GM18951 (cell line): ENCODE data around the gene LMBRD1.
"Not testable (repeated sequence)": the region's sequence is repeated elsewhere in the genome, so short reads cannot be mapped to it uniquely, and the experiment has no call there.

Source experiments
- POLR2A ChIP-seq: IDR thresholded peaks from 4 replicates; pipeline ENCODE4 v1.6.1; 2011; ENCODE audit warnings: mild to moderate bottlenecking; ENCODE audit not compliant: insufficient read length, insufficient read depth; ENCODE audit errors: extremely low read depth
- in situ Hi-C: fragments of 300-500 bp; cut with MboI; formaldehyde crosslinking; loops from one replicate; pipeline ENCODE4 v1.12.0; 2022; ENCODE audit warnings: low sequenced_read_pairs, mixed read lengths, inconsistent platforms; ENCODE audit not compliant: unreplicated experiment

Gene LMBRD1

DNA sequence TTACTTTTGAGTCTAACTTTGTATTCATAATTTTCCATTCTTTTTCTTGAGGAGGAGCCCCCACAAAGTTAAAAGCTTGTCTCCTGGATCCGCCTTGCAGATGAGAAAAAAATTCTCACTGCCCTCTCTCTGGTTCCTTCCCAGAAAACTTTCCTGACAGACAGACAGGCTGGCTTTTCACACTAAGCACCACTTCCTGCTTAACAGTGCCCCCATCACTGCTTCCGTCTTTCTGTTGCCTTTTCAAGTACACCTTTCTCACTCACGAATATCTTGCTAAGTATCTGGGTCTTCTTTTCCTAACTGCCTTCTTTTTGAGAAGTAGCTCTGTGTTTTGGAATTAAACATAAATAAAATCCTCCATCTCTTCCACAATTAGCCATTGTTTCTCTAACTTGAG lies 19.8 kb upstream of the LMBRD1 start:
- in situ Hi-C loops, result no loop called here
- TF ChIP-seq POLR2A, result no peak

GRCh38 chr6:69816026-69816425 lies 19.2 kb upstream of the LMBRD1 start:
- in situ Hi-C loops, result no loop called here
- TF ChIP-seq POLR2A, result no peak

DNA sequence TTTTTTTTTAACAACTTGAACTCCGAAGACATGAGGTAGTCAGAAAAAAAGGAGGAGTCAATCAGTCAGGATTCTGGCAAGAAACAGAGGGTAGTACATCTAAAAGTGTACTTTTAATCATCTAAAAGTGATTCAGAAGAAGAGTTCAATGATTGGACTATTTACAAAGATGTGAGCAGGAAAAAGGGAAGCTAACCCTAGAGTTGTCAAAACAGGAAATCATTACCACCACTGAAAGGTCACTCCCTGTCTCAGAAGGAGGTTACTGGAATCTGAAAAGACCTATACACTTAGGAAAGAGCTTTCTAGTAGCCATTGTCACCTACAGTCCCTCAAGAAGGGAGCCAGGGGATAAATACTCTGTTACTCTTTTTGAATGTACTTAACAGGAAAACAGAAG lies 16.7 kb upstream of the LMBRD1 start:
- in situ Hi-C loops, result no loop called here
- no peak for TF ChIP-seq POLR2A

DNA sequence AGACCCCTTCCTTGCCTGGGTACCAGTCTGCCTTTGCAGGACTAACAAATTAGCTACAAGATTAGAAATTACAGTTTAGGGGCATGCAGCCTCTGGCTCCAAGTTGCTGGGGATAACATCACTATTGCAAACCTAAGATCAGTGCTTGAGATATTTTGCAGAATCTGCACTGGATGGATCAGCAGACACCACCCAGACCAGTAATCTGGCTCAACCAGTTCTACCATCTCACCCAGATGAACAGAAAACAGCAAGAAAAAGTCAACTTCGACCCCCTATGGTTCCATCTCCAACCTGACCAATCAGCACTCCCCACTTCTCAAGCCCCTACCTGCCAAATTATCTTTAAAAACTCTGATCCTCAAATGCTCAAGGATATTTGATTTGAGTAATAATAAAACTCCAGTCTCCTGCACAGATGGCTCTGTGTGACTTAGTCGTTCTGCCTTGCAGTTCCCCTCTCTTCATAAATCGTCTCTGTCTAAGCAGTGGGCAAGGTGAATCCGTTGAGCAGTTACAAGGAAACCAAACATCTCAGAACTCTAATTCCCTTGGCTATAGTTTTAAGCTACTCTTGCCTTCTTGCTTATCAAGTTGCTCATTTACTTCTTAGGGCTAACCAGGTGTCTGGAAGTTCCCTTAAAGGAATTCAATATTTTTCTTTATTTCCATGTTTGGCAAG lies 16.1 kb upstream of the LMBRD1 start:
- in situ Hi-C loops, result no loop called here
- no peak for TF ChIP-seq POLR2A

- in situ Hi-C loops, result no loop called here
Measured at GRCh38 chr6:69802995-69803394, 6.2 kb upstream of the LMBRD1 start.

DNA sequence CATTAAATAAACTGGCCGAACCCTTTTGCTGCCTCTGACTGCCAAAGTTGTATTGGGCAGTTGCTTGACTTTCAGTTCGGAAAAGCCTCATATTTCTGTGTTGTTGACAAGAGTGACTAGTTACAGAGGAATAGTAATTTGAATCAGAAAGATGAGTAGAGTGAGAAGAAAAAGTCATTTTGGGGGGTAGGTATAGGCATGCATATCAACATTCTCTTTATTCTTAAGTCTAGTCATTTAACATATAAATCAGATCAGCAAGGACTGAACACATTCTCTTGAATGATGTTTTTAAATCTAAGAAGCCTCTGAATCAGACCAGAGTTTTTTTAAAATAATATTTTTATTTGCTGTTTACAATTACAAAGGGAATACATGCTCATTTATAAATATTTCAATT lies 4.9 kb upstream of the LMBRD1 start:
- no peak for TF ChIP-seq POLR2A
- in situ Hi-C loops, result no loop called here

More at GRCh38 chr6:69802995-69803394, 6.2 kb upstream of the LMBRD1 start:
- no peak for TF ChIP-seq POLR2A

DNA sequence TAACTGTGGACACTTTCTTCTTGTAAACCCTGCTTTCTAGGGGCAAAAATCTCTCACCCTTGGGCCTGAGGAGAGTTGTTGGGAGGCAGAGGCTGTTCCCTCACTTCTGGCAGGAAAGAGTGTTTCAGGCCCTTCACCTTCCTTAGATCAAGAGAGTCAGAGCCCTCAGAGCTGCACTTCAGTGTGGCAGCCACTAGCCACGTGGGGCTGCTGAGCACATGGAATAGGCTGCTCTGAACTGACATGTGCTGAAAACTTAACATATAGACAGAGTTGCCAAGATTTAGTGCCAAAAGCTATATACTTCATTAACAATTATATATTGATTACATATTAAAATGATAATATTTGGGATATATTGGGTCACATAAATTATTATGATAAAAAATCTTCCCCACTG lies 4.4 kb upstream of the LMBRD1 start:
- TF ChIP-seq POLR2A, result no peak
- in situ Hi-C loops, result no loop called here

- in situ Hi-C loops, result not testable (repeated sequence)
Measured at GRCh38 chr6:69798796-69799195, 2.0 kb upstream of the LMBRD1 start.

GRCh38 chr6:69796073-69796641 lies 653 bp downstream of the LMBRD1 start:
- in situ Hi-C loops, result no loop called here
- TF ChIP-seq POLR2A, result no peak

GRCh38 chr6:69795469-69796072 lies 1.2 kb downstream of the LMBRD1 start:
- in situ Hi-C loops, result no loop called here

DNA sequence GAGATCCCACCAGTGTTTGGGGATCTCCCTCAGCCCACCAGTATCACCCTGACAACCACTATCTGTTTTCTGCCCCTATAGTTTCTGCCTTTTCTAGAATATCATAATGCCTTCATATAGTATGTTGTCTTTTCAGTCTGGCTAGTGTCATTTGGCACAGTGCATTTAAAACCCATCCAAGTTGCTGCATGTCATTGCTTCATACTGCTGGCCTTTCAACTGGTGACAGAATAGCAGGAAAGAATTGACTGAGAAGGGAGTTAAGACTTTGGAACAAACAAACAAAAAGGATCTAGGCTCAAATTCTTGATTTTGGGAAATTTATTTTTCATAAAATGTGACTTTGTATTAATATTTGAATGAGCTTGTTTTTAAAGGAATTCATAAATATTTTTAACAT lies 4.5 kb downstream of the LMBRD1 start:
- TF ChIP-seq POLR2A, result no peak
- in situ Hi-C loops, result no loop called here

More at GRCh38 chr6:69795469-69796072, 1.2 kb downstream of the LMBRD1 start:
- no peak for TF ChIP-seq POLR2A

- no peak for TF ChIP-seq POLR2A
- in situ Hi-C loops, result no loop called here
Measured at GRCh38 chr6:69791065-69791471, 5.7 kb downstream of the LMBRD1 start.

GRCh38 chr6:69790629-69791028 lies 6.2 kb downstream of the LMBRD1 start:
- no peak for TF ChIP-seq POLR2A
- in situ Hi-C loops, result no loop called here

DNA sequence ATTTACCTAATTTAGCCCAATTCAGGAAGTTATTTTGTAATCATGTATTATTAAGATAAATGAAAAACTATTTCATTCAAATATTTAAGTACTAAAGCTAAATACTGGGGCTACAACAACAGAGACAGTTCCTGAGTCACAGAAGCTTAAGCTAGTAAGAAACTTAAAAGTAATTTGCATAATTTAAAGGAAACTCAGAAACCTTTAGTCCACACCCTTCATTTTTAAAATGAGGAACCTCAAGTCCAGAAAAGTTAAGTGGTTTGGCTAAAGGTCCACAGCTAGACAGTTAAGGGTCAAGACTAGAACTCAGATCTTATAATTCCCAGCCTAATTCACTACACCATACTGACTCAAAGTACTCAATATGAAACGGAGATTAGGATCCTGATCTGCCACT lies 7.2 kb downstream of the LMBRD1 start:
- in situ Hi-C loops, result no loop called here
- no peak for TF ChIP-seq POLR2A

GRCh38 chr6:69787436-69787835 lies 9.4 kb downstream of the LMBRD1 start:
- in situ Hi-C loops, result not testable (repeated sequence)
